WTC11 (cell line): ENCODE results near the gene MYOF. TPM values are rescaled to one million over a fixed set of nuclear protein-coding genes. Genes with fewer than 3 reads are reported as not detected.

Source experiments
- ATAC-seq: fragments of 200-7000 bp; cut with Tn5 transposase; 2 replicates; pipeline ENCODE4 v1.10.0; 2021; ENCODE audit warnings: mild to moderate bottlenecking, moderate library complexity
- CTCF ChIA-PET: fragments of 300-600 bp; sonication (Branson Sonifier 250); formaldehyde crosslinking; loops from one replicate; lab custom pipeline; 2021; ENCODE audit warnings: antibody characterized with exemption; lab: Charles Lee
- POLR2A ChIA-PET: fragments of 350-600 bp; sonication (Branson Sonifier 250); formaldehyde crosslinking; loops from one replicate; lab custom pipeline; 2021; ENCODE audit warnings: antibody characterized with exemption; lab: Charles Lee
- DNase-seq: peaks from one replicate; pipeline ENCODE4 v3.0.0; 2021; ENCODE audit warnings: low spot score
- H3K27ac Mint-ChIP-seq: 2 replicates; pipeline ENCODE4 v1.8.0; 2021; ENCODE audit warnings: mixed read lengths
- H3K27me3 Mint-ChIP-seq: 2 replicates; pipeline ENCODE4 v1.8.0; 2021; ENCODE audit warnings: low read depth, mild to moderate bottlenecking, moderate library complexity, mixed read lengths
- H3K36me3 Mint-ChIP-seq: 2 replicates; pipeline ENCODE4 v1.8.0; 2021; ENCODE audit warnings: mixed read lengths
- H3K4me1 Mint-ChIP-seq: 2 replicates; pipeline ENCODE4 v1.8.0; 2022; ENCODE audit warnings: mixed read lengths
- H3K4me3 Mint-ChIP-seq: 2 replicates; pipeline ENCODE4 v1.8.0; 2021; ENCODE audit warnings: mild to moderate bottlenecking, moderate library complexity, mixed read lengths
- H3K9me3 Mint-ChIP-seq: 2 replicates; pipeline ENCODE4 v1.8.0; 2021; ENCODE audit warnings: mixed read lengths
- ATF1 ChIP-seq: sonication (generic); formaldehyde crosslinking; IDR thresholded peaks from 2 replicates; pipeline ENCODE4 v1.8.1; 2023; ENCODE audit warnings: mild to moderate bottlenecking, moderate library complexity, missing genetic modification reagents
- ATF3 ChIP-seq: sonication (generic); formaldehyde crosslinking; conservative IDR thresholded peaks from 2 replicates; pipeline ENCODE4 v1.8.1; 2022; ENCODE audit warnings: mild to moderate bottlenecking, missing genetic modification reagents
- CBFB ChIP-seq: sonication (generic); formaldehyde crosslinking; IDR thresholded peaks from 2 replicates; pipeline ENCODE4 v1.8.1; 2022; ENCODE audit warnings: mild to moderate bottlenecking, low read depth, missing genetic modification reagents
- CREB1 ChIP-seq: sonication (generic); formaldehyde crosslinking; IDR thresholded peaks from 2 replicates; pipeline ENCODE4 v1.8.0; 2023; ENCODE audit warnings: mild to moderate bottlenecking, missing genetic modification reagents
- E2F4 ChIP-seq: sonication (generic); formaldehyde crosslinking; IDR thresholded peaks from 2 replicates; pipeline ENCODE4 v1.8.1; 2022; ENCODE audit warnings: low read depth, mild to moderate bottlenecking, moderate library complexity, missing genetic modification reagents, borderline replicate concordance
- ETV6 ChIP-seq: sonication (generic); formaldehyde crosslinking; IDR thresholded peaks from 2 replicates; pipeline ENCODE4 v1.8.1; 2022; ENCODE audit warnings: mild to moderate bottlenecking, missing genetic modification reagents
- GRHL2 ChIP-seq: fragments of 250-450 bp; sonication (Bioruptor Pico); IDR thresholded peaks from 2 replicates; pipeline ENCODE4 v1.8.0; 2022; ENCODE audit warnings: mild to moderate bottlenecking, moderate library complexity; ENCODE audit not compliant: insufficient replicate concordance, severe bottlenecking
- GTF2I ChIP-seq: fragments of 250-450 bp; sonication (Bioruptor Pico); conservative IDR thresholded peaks from 2 replicates; pipeline ENCODE4 v1.4.0; 2021; ENCODE audit warnings: mild to moderate bottlenecking
- USF2 ChIP-seq: sonication (generic); formaldehyde crosslinking; IDR thresholded peaks from 2 replicates; pipeline ENCODE4 v1.8.1; 2023; ENCODE audit warnings: mild to moderate bottlenecking, missing genetic modification reagents, moderate library complexity
- ZNF121 ChIP-seq: sonication (generic); formaldehyde crosslinking; IDR thresholded peaks from 2 replicates; pipeline ENCODE4 v1.8.0; 2023; ENCODE audit warnings: missing genetic modification reagents
- ZNF219 ChIP-seq: sonication (generic); formaldehyde crosslinking; IDR thresholded peaks from 2 replicates; pipeline ENCODE4 v1.8.0; 2023; ENCODE audit warnings: missing genetic modification reagents, mild to moderate bottlenecking, borderline replicate concordance
- ZNF232 ChIP-seq: sonication (generic); formaldehyde crosslinking; IDR thresholded peaks from 2 replicates; pipeline ENCODE4 v1.8.0; 2022; ENCODE audit warnings: mild to moderate bottlenecking, missing genetic modification reagents
- total RNA-seq: library from RNA; stranded (reverse); gene quantifications from 3 replicates; pipeline ENCODE4 v1.2.3, GENCODE V29; 2021
- TF ChIP-seq, protein P1 (sequence below): sonication (generic); formaldehyde crosslinking; IDR thresholded peaks from 2 replicates; pipeline ENCODE4 v1.8.1; 2023; ENCODE audit warnings: mild to moderate bottlenecking, missing genetic modification reagents
- TF ChIP-seq, protein P2 (sequence below): sonication (generic); formaldehyde crosslinking; conservative IDR thresholded peaks from 2 replicates; pipeline ENCODE4 v1.8.1; 2023; ENCODE audit warnings: mild to moderate bottlenecking, low read depth, missing genetic modification reagents, moderate library complexity
- TF ChIP-seq, protein P3 (sequence below): fragments of 250-450 bp; sonication (Bioruptor Pico); IDR thresholded peaks from 2 replicates; pipeline ENCODE4 v1.8.0; 2021; ENCODE audit warnings: mild to moderate bottlenecking

The MYOF gene
- total RNA-seq, 1 experiment from 2014 or later, result 1.8 TPM

DNA sequence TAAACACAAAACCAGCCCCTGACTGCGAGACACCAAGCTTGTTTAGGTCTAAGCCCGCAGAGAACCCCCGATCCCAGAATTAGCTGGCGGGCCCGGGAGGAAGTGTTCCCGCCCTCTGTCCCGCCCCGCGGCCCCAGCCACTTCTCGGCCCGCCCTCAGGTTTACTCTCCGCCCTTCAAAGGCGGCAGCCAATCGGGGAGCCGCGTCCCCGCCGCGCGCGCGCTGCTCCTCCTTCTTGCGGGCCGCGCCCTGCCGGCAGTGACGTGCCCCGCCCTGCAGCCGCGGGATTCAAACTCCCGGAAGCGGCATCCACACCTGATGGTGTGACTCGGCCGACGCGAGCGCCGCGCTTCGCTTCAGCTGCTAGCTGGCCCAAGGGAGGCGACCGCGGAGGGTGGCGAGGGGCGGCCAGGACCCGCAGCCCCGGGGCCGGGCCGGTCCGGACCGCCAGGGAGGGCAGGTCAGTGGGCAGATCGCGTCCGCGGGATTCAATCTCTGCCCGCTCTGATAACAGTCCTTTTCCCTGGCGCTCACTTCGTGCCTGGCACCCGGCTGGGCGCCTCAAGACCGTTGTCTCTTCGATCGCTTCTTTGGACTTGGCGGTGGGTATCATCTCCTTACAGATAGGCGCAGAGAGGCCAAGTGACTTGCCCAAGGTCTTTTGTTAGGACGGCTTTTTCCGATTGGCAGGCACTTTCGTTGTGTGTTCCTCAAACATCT lies 14.3 kb upstream of the MYOF start, which contains the start of gene CEP55 (continued):
- TF ChIP-seq, protein P1, sequence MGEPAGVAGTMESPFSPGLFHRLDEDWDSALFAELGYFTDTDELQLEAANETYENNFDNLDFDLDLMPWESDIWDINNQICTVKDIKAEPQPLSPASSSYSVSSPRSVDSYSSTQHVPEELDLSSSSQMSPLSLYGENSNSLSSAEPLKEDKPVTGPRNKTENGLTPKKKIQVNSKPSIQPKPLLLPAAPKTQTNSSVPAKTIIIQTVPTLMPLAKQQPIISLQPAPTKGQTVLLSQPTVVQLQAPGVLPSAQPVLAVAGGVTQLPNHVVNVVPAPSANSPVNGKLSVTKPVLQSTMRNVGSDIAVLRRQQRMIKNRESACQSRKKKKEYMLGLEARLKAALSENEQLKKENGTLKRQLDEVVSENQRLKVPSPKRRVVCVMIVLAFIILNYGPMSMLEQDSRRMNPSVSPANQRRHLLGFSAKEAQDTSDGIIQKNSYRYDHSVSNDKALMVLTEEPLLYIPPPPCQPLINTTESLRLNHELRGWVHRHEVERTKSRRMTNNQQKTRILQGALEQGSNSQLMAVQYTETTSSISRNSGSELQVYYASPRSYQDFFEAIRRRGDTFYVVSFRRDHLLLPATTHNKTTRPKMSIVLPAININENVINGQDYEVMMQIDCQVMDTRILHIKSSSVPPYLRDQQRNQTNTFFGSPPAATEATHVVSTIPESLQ (CRISPR knock-in tag), result no peak
- 0 out of 2 replicates have a peak, but pooled peaks have one; percentile 60 for TF ChIP-seq CBFB

DNA sequence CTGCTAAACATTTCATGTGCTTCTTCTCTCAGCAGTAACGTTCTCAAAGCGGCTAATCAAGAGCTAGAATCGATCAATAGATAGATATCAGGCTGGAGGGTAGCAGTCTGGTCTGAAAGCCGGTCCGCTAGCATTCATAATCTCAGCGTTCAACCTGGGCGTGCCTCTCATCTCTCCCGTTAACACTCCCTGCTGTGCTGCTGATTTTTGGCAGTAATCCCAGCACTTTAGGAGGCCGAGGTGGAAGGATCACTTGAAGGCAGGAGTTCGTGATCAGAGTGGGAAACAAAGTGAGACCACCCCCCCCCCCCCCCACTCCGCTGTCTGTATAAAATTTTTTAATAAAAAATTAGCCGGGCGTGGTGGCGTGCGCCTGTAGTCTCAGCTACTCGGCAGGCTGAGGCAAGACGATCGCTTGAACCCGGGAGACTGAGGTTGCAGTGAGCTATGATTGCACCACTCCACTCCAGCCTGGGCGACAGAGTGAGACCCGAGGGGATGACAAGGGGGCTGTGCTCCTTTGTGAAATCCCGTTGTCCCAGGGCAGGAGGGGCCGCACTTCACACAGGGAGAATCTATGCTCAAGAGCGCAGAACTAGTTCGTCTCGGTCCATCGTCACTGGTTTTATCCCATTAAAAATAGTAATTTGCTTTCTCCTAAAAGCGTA lies 13.7 kb upstream of the MYOF start:
- Mint-ChIP-seq H3K9me3 (no peaks in the 10 kb centered on the region), H3K4me3 (peak overlapping the region; percentile 92), H3K27me3 (peaks cover 17% of the 10 kb centered on the region), H3K36me3 (peaks cover 11% of the 10 kb centered on the region; the same call in 1 of the 2 replicates), H3K27ac (no peak overlapping the region)
- peak; percentile 28 for DNase-seq
- POLR2A ChIA-PET, result interaction anchor here (0.7 kb wide), 1 partner anchor 19 kb away, joined by 5 read pairs; no protein-coding TSS in a partner anchor
- peak; percentile 57 for ATAC-seq
- no peak for TF ChIP-seq E2F4 (CRISPR knock-in tag)
- 0 out of 2 replicates have a peak, but pooled peaks have one; percentile 44 for TF ChIP-seq ZNF121
- TF ChIP-seq, all 79 proteins: peak for 1
- CTCF ChIA-PET, result interaction anchor here (0.6 to 2.7 kb wide), 6 partner anchors 13 to 148 kb away, joined by 5 to 17 read pairs (median 7); partner anchors contain the start of gene MYOF
- H3K4me1 Mint-ChIP-seq, result peaks cover 25% of the 10 kb centered on the region

DNA sequence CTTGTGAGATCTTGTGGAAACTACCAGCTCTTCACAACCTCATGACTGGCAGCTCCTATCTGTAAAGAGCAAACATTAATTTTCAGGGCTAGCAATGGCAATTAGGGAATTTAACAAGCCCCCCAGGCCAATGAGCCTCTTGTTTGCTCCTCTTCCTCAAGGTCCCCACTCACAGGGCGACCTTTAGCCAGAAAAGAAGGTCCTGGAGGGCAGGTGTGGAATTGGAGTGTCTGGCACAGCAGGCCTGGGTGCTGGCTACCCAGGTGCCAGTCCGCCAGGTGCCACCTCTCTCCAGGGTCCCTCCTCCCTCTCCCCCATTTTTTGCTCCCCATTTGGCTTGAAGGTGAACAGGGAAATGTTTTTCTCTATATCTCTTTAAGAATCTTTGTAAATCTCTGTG lies 12.4 kb upstream of the MYOF start:
- H3K4me3 Mint-ChIP-seq, result no peak overlapping the region
- ChIA-PET CTCF (interaction anchor here (0.8 to 2.7 kb wide), 3 partner anchors 12 to 118 kb away, joined by 3 to 17 read pairs (median 3); partner anchors contain the start of gene MYOF), POLR2A (interaction anchor here (0.6 kb wide), 1 partner anchor 88 kb away, joined by 3 read pairs; no protein-coding TSS in a partner anchor)
- no peak for DNase-seq
- no peak overlapping the region for H3K27ac Mint-ChIP-seq
- no peaks in the 10 kb centered on the region for H3K9me3 Mint-ChIP-seq
- H3K27me3 Mint-ChIP-seq, result peaks cover 17% of the 10 kb centered on the region
- no peak for ATAC-seq
- H3K36me3 Mint-ChIP-seq, result no peaks in the 10 kb centered on the region
- TF ChIP-seq ZNF219 (CRISPR knock-in tag) (no peak), CREB1 (CRISPR knock-in tag) (no peak), ETV6 (CRISPR knock-in tag) (no peak), USF2 (CRISPR knock-in tag) (no peak), ZNF232 (CRISPR knock-in tag) (no peak), GTF2I (CRISPR knock-in tag) (no peak), ATF3 (CRISPR knock-in tag) (no peak), ATF1 (no peak), GRHL2 (no peak)
- TF ChIP-seq, protein P2, sequence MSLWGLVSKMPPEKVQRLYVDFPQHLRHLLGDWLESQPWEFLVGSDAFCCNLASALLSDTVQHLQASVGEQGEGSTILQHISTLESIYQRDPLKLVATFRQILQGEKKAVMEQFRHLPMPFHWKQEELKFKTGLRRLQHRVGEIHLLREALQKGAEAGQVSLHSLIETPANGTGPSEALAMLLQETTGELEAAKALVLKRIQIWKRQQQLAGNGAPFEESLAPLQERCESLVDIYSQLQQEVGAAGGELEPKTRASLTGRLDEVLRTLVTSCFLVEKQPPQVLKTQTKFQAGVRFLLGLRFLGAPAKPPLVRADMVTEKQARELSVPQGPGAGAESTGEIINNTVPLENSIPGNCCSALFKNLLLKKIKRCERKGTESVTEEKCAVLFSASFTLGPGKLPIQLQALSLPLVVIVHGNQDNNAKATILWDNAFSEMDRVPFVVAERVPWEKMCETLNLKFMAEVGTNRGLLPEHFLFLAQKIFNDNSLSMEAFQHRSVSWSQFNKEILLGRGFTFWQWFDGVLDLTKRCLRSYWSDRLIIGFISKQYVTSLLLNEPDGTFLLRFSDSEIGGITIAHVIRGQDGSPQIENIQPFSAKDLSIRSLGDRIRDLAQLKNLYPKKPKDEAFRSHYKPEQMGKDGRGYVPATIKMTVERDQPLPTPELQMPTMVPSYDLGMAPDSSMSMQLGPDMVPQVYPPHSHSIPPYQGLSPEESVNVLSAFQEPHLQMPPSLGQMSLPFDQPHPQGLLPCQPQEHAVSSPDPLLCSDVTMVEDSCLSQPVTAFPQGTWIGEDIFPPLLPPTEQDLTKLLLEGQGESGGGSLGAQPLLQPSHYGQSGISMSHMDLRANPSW (CRISPR knock-in tag), result no peak
- TF ChIP-seq, protein P3, sequence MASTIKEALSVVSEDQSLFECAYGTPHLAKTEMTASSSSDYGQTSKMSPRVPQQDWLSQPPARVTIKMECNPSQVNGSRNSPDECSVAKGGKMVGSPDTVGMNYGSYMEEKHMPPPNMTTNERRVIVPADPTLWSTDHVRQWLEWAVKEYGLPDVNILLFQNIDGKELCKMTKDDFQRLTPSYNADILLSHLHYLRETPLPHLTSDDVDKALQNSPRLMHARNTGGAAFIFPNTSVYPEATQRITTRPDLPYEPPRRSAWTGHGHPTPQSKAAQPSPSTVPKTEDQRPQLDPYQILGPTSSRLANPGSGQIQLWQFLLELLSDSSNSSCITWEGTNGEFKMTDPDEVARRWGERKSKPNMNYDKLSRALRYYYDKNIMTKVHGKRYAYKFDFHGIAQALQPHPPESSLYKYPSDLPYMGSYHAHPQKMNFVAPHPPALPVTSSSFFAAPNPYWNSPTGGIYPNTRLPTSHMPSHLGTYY (CRISPR knock-in tag), result no peak
- peaks cover 25% of the 10 kb centered on the region for H3K4me1 Mint-ChIP-seq
